Liver (tissue), 9 donors: ENCODE data around the gene SECISBP2L. TPM values are rescaled to one million over a fixed set of nuclear protein-coding genes. Genes with fewer than 3 reads are reported as not detected.

ENCODE experiments used
- DNase-seq: peaks from one replicate; pipeline ENCODE4 v3.0.0-alpha.2; 2017; ENCODE audit warnings: low spot score
- H3K27ac ChIP-seq, 2 donors: one replicate each; pipeline ENCODE4 v1.7.0; 2013; ENCODE audit warnings: inconsistent platforms in 2 of 2, low read length in 2 of 2, control low read depth in 1 of 2, low read depth in 1 of 2, mild to moderate bottlenecking in 1 of 2
- H3K27me3 ChIP-seq, 4 donors: one replicate each; pipeline versions ENCODE4 v1.6.1 to v1.7.0; 2013; ENCODE audit warnings: low read length in 3 of 4, inconsistent platforms in 1 of 4, mild to moderate bottlenecking in 1 of 4, moderate library complexity in 1 of 4; ENCODE audit not compliant: control insufficient read depth in 4 of 4, insufficient read depth in 4 of 4
- H3K36me3 ChIP-seq, 4 donors: one replicate each; pipeline versions ENCODE4 v1.6.1 to v1.7.0; 2013; ENCODE audit warnings: low read length in 3 of 4, mild to moderate bottlenecking in 3 of 4, low read depth in 1 of 4, moderate library complexity in 1 of 4; ENCODE audit not compliant: control insufficient read depth in 4 of 4, insufficient read depth in 3 of 4
- H3K4me1 ChIP-seq, 4 donors: one replicate each; pipeline versions ENCODE4 v1.6.1 to v1.7.0; 2013; ENCODE audit warnings: low read length in 3 of 4, mild to moderate bottlenecking in 3 of 4, moderate library complexity in 1 of 4; ENCODE audit not compliant: control insufficient read depth in 4 of 4, insufficient read depth in 4 of 4
- H3K4me3 ChIP-seq, 3 donors: one replicate each; pipeline versions ENCODE4 v1.6.1 to v1.7.0; 2013; ENCODE audit warnings: low read length in 3 of 3, control low read depth in 1 of 3, low read depth in 1 of 3, mild to moderate bottlenecking in 1 of 3
- H3K9ac ChIP-seq, 2 donors: one replicate each; pipeline ENCODE4 v1.7.0; 2013; ENCODE audit warnings: low read length in 2 of 2, mild to moderate bottlenecking in 2 of 2, moderate library complexity in 2 of 2, control low read depth in 1 of 2, low read depth in 1 of 2
- H3K9me3 ChIP-seq, 4 donors: one replicate each; pipeline versions ENCODE4 v1.6.1 to v1.7.0; 2013; ENCODE audit warnings: low read length in 3 of 4; ENCODE audit not compliant: control insufficient read depth in 4 of 4
- CTCF ChIP-seq: fragments of 150-350 bp; IDR thresholded peaks from 2 replicates; pipeline ENCODE4 v1.5.1; 2017; ENCODE audit warnings: improper control_type of control experiment, low read depth, low read length; ENCODE audit not compliant: missing input control
- EGR1 ChIP-seq, 2 donors: IDR thresholded peaks; 2 replicates each; pipeline ENCODE4 v1.6.1; 2016 to 2018; ENCODE audit warnings: antibody characterized with exemption in 2 of 2, low read depth in 2 of 2
- FOXA1 ChIP-seq: IDR thresholded peaks from 2 replicates; pipeline ENCODE4 v1.6.1; 2016; ENCODE audit warnings: antibody characterized with exemption
- FOXA2 ChIP-seq: IDR thresholded peaks from 2 replicates; pipeline ENCODE4 v1.6.1; 2016; ENCODE audit warnings: antibody characterized with exemption
- GABPA ChIP-seq, 2 donors: IDR thresholded peaks in 1 of 2; conservative IDR thresholded peaks in 1 of 2; 2 replicates each; pipeline ENCODE4 v1.6.1; 2016; ENCODE audit warnings: antibody characterized with exemption in 2 of 2, mild to moderate bottlenecking in 1 of 2, moderate library complexity in 1 of 2
- HNF4A ChIP-seq, 2 donors: conservative IDR thresholded peaks; 2 replicates each; pipeline ENCODE4 v1.6.1; 2016; ENCODE audit warnings: antibody characterized with exemption in 2 of 2, mild to moderate bottlenecking in 2 of 2
- HNF4G ChIP-seq: IDR thresholded peaks from 2 replicates; pipeline ENCODE4 v1.6.1; 2016; ENCODE audit warnings: antibody characterized with exemption
- JUND ChIP-seq, 2 donors: IDR thresholded peaks; 2 replicates each; pipeline ENCODE4 v1.6.1; 2016; ENCODE audit warnings: antibody characterized with exemption in 2 of 2
- NR2F2 ChIP-seq: IDR thresholded peaks from 2 replicates; pipeline ENCODE4 v1.6.1; 2016; ENCODE audit warnings: antibody characterized with exemption
- RAD21 ChIP-seq, 2 donors: IDR thresholded peaks; 2 replicates each; pipeline ENCODE4 v1.6.1; 2016; ENCODE audit warnings: antibody characterized with exemption in 2 of 2, mild to moderate bottlenecking in 2 of 2
- REST ChIP-seq: IDR thresholded peaks from 2 replicates; pipeline ENCODE4 v1.6.1; 2016; ENCODE audit warnings: antibody characterized with exemption, mild to moderate bottlenecking
- RXRA ChIP-seq, 2 donors: IDR thresholded peaks; 2 replicates each; pipeline ENCODE4 v1.6.1; 2017 to 2018; ENCODE audit warnings: antibody characterized with exemption in 2 of 2, mild to moderate bottlenecking in 1 of 2
- SP1 ChIP-seq: IDR thresholded peaks from 2 replicates; pipeline ENCODE4 v1.6.1; 2018; ENCODE audit warnings: antibody characterized with exemption, mild to moderate bottlenecking
- TAF1 ChIP-seq: conservative IDR thresholded peaks from 2 replicates; pipeline ENCODE4 v1.6.1; 2016; ENCODE audit warnings: antibody characterized with exemption, mild to moderate bottlenecking
- YY1 ChIP-seq: IDR thresholded peaks from 2 replicates; pipeline ENCODE4 v1.6.1; 2016; ENCODE audit warnings: antibody characterized with exemption, mild to moderate bottlenecking
- ZBTB33 ChIP-seq: IDR thresholded peaks from 2 replicates; pipeline ENCODE4 v1.6.1; 2016; ENCODE audit warnings: antibody characterized with exemption
- WGBS: extraction: QIAGEN DNeasy Blood & Tissue Kit; methylation state at CpG from one replicate; pipeline ENCODE4 v1.1.7; 2013; 5-methylcytosine and 5-hydroxymethylcytosine counted together
- polyA plus RNA-seq, 2 donors: library from polyadenylated mRNA; stranded (reverse) in 1 of 2; unstranded in 1 of 2; fragments of 200-250 nt in 1 of 2; fragments of >200 nt in 1 of 2; fragmentation: Nextera tagmentation in 1 of 2; extraction: Ambion mirVana in 1 of 2; gene quantifications; one replicate each; pipeline versions ENCODE4 v1.2.1 to v1.2.3, GENCODE V29; 2013 to 2015
- total RNA-seq, 2 donors: library from RNA; depleted of rRNA; stranded (reverse); fragments of >200 nt; gene quantifications; one replicate each; pipeline ENCODE4 v1.2.3, GENCODE V29; 2014
- TF ChIP-seq, protein P1 (sequence below): IDR thresholded peaks from 2 replicates; pipeline ENCODE4 v1.6.1; 2016; ENCODE audit warnings: antibody characterized with exemption
- TF ChIP-seq, protein P2 (sequence below): IDR thresholded peaks from 2 replicates; pipeline ENCODE4 v1.6.1; 2016; ENCODE audit warnings: antibody characterized with exemption
- donor health status: healthy.
- donor health status: healthy.
- donor health status: healthy.
- donor health status: healthy.
- donor health status: healthy.

SECISBP2L gene
- total and polyA plus RNA-seq, 4 donors: 5.7 to 15.7 (median 14.3) TPM

- DNase-seq: no peak
- Histone ChIP-seq H3K36me3 (no peaks in the 10 kb centered on the region), H3K4me1 (peaks cover 2 to 31% (median 18%) of the 10 kb centered on the region in 4 donors), H3K27ac (no peak overlapping the region), H3K9me3 (no peaks in the 10 kb centered on the region), H3K27me3 (no peaks in the 10 kb centered on the region), H3K4me3 (no peak overlapping the region), H3K9ac (peak overlapping the region in 1 of 2 donors; percentile 4)
- no peak for TF ChIP-seq RAD21 (IDR thresholded peaks at IDR 0.05)
- no peak for TF ChIP-seq FOXA2
- no peak for TF ChIP-seq HNF4A (conservative IDR thresholded peaks at IDR 0.05)
- TF ChIP-seq JUND (IDR thresholded peaks at IDR 0.05): no peak
- TF ChIP-seq NR2F2: no peak
- TF ChIP-seq, protein P1, sequence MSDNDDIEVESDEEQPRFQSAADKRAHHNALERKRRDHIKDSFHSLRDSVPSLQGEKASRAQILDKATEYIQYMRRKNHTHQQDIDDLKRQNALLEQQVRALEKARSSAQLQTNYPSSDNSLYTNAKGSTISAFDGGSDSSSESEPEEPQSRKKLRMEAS: no peak
- TF ChIP-seq, protein P2, sequence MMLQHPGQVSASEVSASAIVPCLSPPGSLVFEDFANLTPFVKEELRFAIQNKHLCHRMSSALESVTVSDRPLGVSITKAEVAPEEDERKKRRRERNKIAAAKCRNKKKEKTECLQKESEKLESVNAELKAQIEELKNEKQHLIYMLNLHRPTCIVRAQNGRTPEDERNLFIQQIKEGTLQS: no peak
- no peak for TF ChIP-seq YY1
- no peak for TF ChIP-seq RXRA (IDR thresholded peaks at IDR 0.05)
- 80% methylated on average over 3 of the region's 3 CpGs for WGBS
Measured at GRCh38 chr15:49044002-49044401, 2.2 kb downstream of the SECISBP2L start.

DNA sequence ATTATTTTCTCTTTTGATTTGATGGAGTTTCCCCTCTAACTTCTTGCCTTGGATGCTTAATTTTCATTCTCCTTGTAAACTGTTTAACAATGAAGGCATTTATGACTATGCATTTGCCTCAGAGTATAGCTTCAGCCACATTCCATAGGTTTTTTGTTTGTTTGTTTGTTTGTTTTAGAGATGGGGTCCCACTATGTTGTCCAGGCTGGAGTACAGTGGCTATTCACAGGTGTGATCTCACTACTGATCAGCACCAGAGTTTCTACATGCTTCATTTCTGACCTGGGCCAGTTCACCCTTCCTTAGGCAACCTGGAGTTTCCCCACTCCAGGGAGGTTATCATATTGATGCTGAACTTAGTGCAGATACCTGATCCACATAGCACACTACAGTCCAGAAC lies 4.1 kb downstream of the SECISBP2L start:
- no peaks in the 10 kb centered on the region for H3K9me3 ChIP-seq
- H3K9ac ChIP-seq: no peak overlapping the region
- H3K27me3 ChIP-seq: no peaks in the 10 kb centered on the region
- TF ChIP-seq HNF4A (conservative IDR thresholded peaks at IDR 0.05): no peak
- TF ChIP-seq, protein P2: no peak
- no peaks in the 10 kb centered on the region for H3K36me3 ChIP-seq
- DNase-seq: no peak
- no peak overlapping the region for H3K27ac ChIP-seq
- H3K4me1 ChIP-seq: peaks cover 3 to 42% (median 21%) of the 10 kb centered on the region in 4 donors
- no peak overlapping the region for H3K4me3 ChIP-seq

DNA sequence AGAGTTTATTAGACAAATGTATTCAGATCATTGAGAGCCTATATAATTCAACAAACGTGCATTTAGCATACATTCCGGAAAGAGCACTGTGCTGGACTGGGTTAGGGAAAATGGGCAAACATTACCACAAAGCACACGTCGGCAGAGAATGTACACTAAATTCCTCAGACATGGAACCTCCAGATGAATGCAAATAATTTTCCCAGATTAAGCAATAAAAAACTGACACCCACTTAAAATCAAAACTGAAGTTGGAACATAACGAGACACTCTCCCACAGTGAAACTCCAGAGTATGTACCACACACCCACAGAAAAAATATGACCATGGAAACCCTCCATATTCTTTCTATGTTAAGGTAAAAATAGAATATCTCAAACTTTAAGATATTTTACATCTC lies 4.8 kb downstream of the SECISBP2L start:
- no peaks in the 10 kb centered on the region for H3K27me3 ChIP-seq
- DNase-seq: no peak
- H3K9ac ChIP-seq: no peak overlapping the region
- 81% methylated on average over 5 of the region's 5 CpGs for WGBS
- no peak overlapping the region for H3K4me3 ChIP-seq
- TF ChIP-seq YY1 (no peak), GABPA (IDR thresholded peaks at IDR 0.05 in 1 of 2, conservative IDR thresholded peaks at IDR 0.05 in 1 of 2) (no peak), HNF4G (no peak), NR2F2 (no peak), ZBTB33 (no peak), RXRA (IDR thresholded peaks at IDR 0.05) (no peak), JUND (IDR thresholded peaks at IDR 0.05) (no peak), RAD21 (IDR thresholded peaks at IDR 0.05) (no peak), CTCF (no peak), SP1 (no peak), FOXA2 (no peak), FOXA1 (no peak), REST (no peak), TAF1 (no peak), EGR1 (IDR thresholded peaks at IDR 0.05; ENCODE audit: low read depth in 2 of 2) (no peak), HNF4A (conservative IDR thresholded peaks at IDR 0.05) (no peak)
- TF ChIP-seq, protein P1: no peak
- TF ChIP-seq, protein P2: no peak
- no peaks in the 10 kb centered on the region for H3K9me3 ChIP-seq
- H3K27ac ChIP-seq: no peak overlapping the region
- peaks cover 3 to 42% (median 21%) of the 10 kb centered on the region in 4 donors for H3K4me1 ChIP-seq
- H3K36me3 ChIP-seq: no peaks in the 10 kb centered on the region
